Upper lobe of left lung (tissue), 6 donors: Measurements from ENCODE around the gene DAPK2. TPM values are rescaled to one million over a fixed set of nuclear protein-coding genes. Genes with fewer than 3 reads are reported as not detected.

ENCODE experiments used
- ATAC-seq, 2 donors: fragments of 200-7000 bp; cut with Tn5 transposase; one replicate each; pipeline ENCODE4 v1.9.1; 2022; ENCODE audit warnings: mild to moderate bottlenecking in 2 of 2, moderate library complexity in 2 of 2; ENCODE audit not compliant: low FRiP score in 2 of 2
- DNase-seq, 2 donors: peaks; one replicate each; pipeline ENCODE4 v3.0.0-alpha.2; 2019 to 2020
- H3K27ac ChIP-seq, 4 donors: fragments of 200-600 bp; sonication (generic); one replicate each; pipeline ENCODE4 v1.5.1; 2016 to 2019
- H3K27me3 ChIP-seq, 4 donors: fragments of 200-600 bp; sonication (generic); one replicate each; pipeline ENCODE4 v1.5.1; 2017 to 2019
- H3K36me3 ChIP-seq, 4 donors: fragments of 200-600 bp; sonication (generic); one replicate each; pipeline ENCODE4 v1.5.1; 2016 to 2019
- H3K4me1 ChIP-seq, 4 donors: fragments of 200-600 bp; sonication (generic); one replicate each; pipeline ENCODE4 v1.5.1; 2018 to 2019
- H3K4me3 ChIP-seq, 4 donors: fragments of 200-600 bp; sonication (generic); one replicate each; pipeline ENCODE4 v1.5.1; 2017 to 2019; ENCODE audit warnings: mild to moderate bottlenecking in 2 of 4, moderate library complexity in 1 of 4
- H3K9me3 ChIP-seq, 4 donors: fragments of 200-600 bp; sonication (generic); one replicate each; pipeline ENCODE4 v1.5.1; 2018 to 2019
- CTCF ChIP-seq, 6 experiments: fragments of 450-650 bp in 4 of 6; fragments of 200-600 bp in 2 of 6; sonication (generic) in 2 of 6; IDR thresholded peaks; one replicate each; pipeline ENCODE4 v1.5.1; 2016 to 2019; ENCODE audit warnings: antibody characterized with exemption in 6 of 6
- EP300 ChIP-seq, 4 donors: sonication (generic); formaldehyde crosslinking; IDR thresholded peaks; one replicate each; pipeline ENCODE4 v1.5.1; 2017; ENCODE audit warnings: antibody characterized with exemption in 4 of 4, control low read depth in 2 of 4
- POLR2A ChIP-seq, 4 donors: fragments of 450-650 bp; IDR thresholded peaks; one replicate each; pipeline ENCODE4 v1.5.1; 2016 to 2017; ENCODE audit warnings: antibody characterized with exemption in 4 of 4, mild to moderate bottlenecking in 2 of 4
- POLR2AphosphoS5 ChIP-seq, 2 donors: sonication (generic); formaldehyde crosslinking; IDR thresholded peaks; one replicate each; pipeline ENCODE4 v1.5.1; 2017; ENCODE audit warnings: antibody characterized with exemption in 2 of 2
- WGBS, 2 donors: methylation state at CpG; one replicate each; pipeline ENCODE4 v1.1.5; 2017 to 2018; 5-methylcytosine and 5-hydroxymethylcytosine counted together
- total RNA-seq, 6 donors: library from RNA; depleted of rRNA in 4 of 6; stranded (reverse); fragments of >200 nt in 4 of 6; gene quantifications; one replicate each; pipeline versions ENCODE4 v1.1.0 to v1.2.1, GENCODE V29; 2016 to 2021
- donor health status: DM: no; HTN: no; CAD: no; lungs with moderate emphysema.
- donor health status: DM: no; HTN: yes; CAD: no; lungs with severe emphysema.

The DAPK2 gene
- total RNA-seq, 6 donors from 2014 or later, result 58.3 to 270 (median 136) TPM

GRCh38 chr15:63930034-63930433 is 116.3 kb downstream of the DAPK2 start:
- no peaks in the 10 kb centered on the region for H3K4me1 ChIP-seq
- 95 to 97% methylated on average over 5 to 6 of the region's 7 CpGs for WGBS, 2 donors
- no peak for ATAC-seq

GRCh38 chr15:63928185-63928842 is 118.0 kb downstream of the DAPK2 start:
- WGBS, 2 donors, result 70 to 89% methylated on average over 2 of the region's 2 CpGs
- H3K36me3 ChIP-seq, result peaks cover 0 to 19% (median 8%) of the 10 kb centered on the region in 4 donors
- ATAC-seq, result no peak
- no peaks in the 10 kb centered on the region for H3K4me1 ChIP-seq
- no peaks in the 10 kb centered on the region for H3K27me3 ChIP-seq
- peak overlapping the region in 1 of 4 donors; percentile 9 for H3K27ac ChIP-seq
- TF ChIP-seq CTCF (IDR thresholded peaks at IDR 0.05) (no peak), POLR2A (IDR thresholded peaks at IDR 0.05) (no peak), POLR2AphosphoS5 (IDR thresholded peaks at IDR 0.05) (no peak), EP300 (IDR thresholded peaks at IDR 0.05) (no peak)
- DNase-seq, result no peak
- no peaks in the 10 kb centered on the region for H3K9me3 ChIP-seq
- H3K4me3 ChIP-seq, result no peak overlapping the region

More at GRCh38 chr15:63930034-63930433, 116.3 kb downstream of the DAPK2 start:
- Histone ChIP-seq H3K9me3 (no peaks in the 10 kb centered on the region), H3K27me3 (no peaks in the 10 kb centered on the region), H3K36me3 (peaks cover 0 to 9% (median 2%) of the 10 kb centered on the region in 4 donors), H3K4me3 (no peak overlapping the region), H3K27ac (no peak overlapping the region)
- no peak for DNase-seq
- TF ChIP-seq EP300 (IDR thresholded peaks at IDR 0.05), result no peak
- no peak for TF ChIP-seq CTCF (IDR thresholded peaks at IDR 0.05)
- no peak for TF ChIP-seq POLR2AphosphoS5 (IDR thresholded peaks at IDR 0.05)
- TF ChIP-seq POLR2A (IDR thresholded peaks at IDR 0.05), result no peak

- ATAC-seq, result no peak
- no peaks in the 10 kb centered on the region for H3K27me3 ChIP-seq
- no peak overlapping the region for H3K27ac ChIP-seq
- peaks cover 4 to 28% (median 17%) of the 10 kb centered on the region in 4 donors for H3K36me3 ChIP-seq
- 86 to 89% methylated on average over 5 to 8 of the region's 8 CpGs for WGBS, 2 donors
- no peak for DNase-seq
- no peaks in the 10 kb centered on the region for H3K9me3 ChIP-seq
- no peak overlapping the region for H3K4me3 ChIP-seq
- no peaks in the 10 kb centered on the region for H3K4me1 ChIP-seq
- no peak for TF ChIP-seq CTCF (IDR thresholded peaks at IDR 0.05)
- TF ChIP-seq EP300 (IDR thresholded peaks at IDR 0.05), result no peak
- TF ChIP-seq POLR2AphosphoS5 (IDR thresholded peaks at IDR 0.05), result no peak
- no peak for TF ChIP-seq POLR2A (IDR thresholded peaks at IDR 0.05)
These were observed 122.0 kb downstream of the DAPK2 start for GRCh38 chr15:63923993-63924950.

- Histone ChIP-seq H3K4me3 (no peak overlapping the region), H3K27ac (no peak overlapping the region), H3K27me3 (no peaks in the 10 kb centered on the region), H3K4me1 (no peaks in the 10 kb centered on the region), H3K36me3 (peaks cover 4 to 28% (median 17%) of the 10 kb centered on the region in 4 donors), H3K9me3 (no peaks in the 10 kb centered on the region)
- no peak for TF ChIP-seq POLR2AphosphoS5 (IDR thresholded peaks at IDR 0.05)
- no peak for TF ChIP-seq EP300 (IDR thresholded peaks at IDR 0.05)
- no peak for ATAC-seq
- peak in 1 of 2 donors; percentile 18 for DNase-seq
- WGBS, 2 donors, result 93 to 94% methylated on average over 11 of the region's 16 CpGs
These were observed 123.4 kb downstream of the DAPK2 start for GRCh38 chr15:63922916-63923315.

- 82 to 94% methylated on average over 3 of the region's 3 CpGs for WGBS, 2 donors
- ATAC-seq, result peak in 1 of 2 donors; percentile 55
These were observed 123.9 kb downstream of the DAPK2 start for GRCh38 chr15:63922261-63922904.

More at GRCh38 chr15:63922261-63922904, 123.9 kb downstream of the DAPK2 start:
- no peak overlapping the region for H3K4me3 ChIP-seq
- H3K36me3 ChIP-seq, result peaks cover 4 to 28% (median 17%) of the 10 kb centered on the region in 4 donors
- DNase-seq, result no peak
- no peaks in the 10 kb centered on the region for H3K9me3 ChIP-seq
- no peak overlapping the region for H3K27ac ChIP-seq
- no peak for TF ChIP-seq POLR2AphosphoS5 (IDR thresholded peaks at IDR 0.05)
- TF ChIP-seq CTCF (IDR thresholded peaks at IDR 0.05), result no peak
- TF ChIP-seq POLR2A (IDR thresholded peaks at IDR 0.05), result no peak
- no peak for TF ChIP-seq EP300 (IDR thresholded peaks at IDR 0.05)
- H3K4me1 ChIP-seq, result no peaks in the 10 kb centered on the region
- no peaks in the 10 kb centered on the region for H3K27me3 ChIP-seq
